MM.1S (cell line): ENCODE results near the gene DACH1.

Experiments
- DNase-seq: peaks from one replicate; pipeline ENCODE4 v3.0.0-alpha.2; 2015
- H2AFZ ChIP-seq: fragments of 300-600 bp; sonication (generic); 2 replicates; pipeline ENCODE4 v1.6.0; 2016; ENCODE audit warnings: antibody characterized with exemption, low read length
- H3F3A ChIP-seq: fragments of 300-600 bp; sonication (generic); 2 replicates; pipeline ENCODE4 v1.6.1; 2016; ENCODE audit warnings: mild to moderate bottlenecking, antibody characterized with exemption, low read length, moderate library complexity, mixed read lengths; ENCODE audit not compliant: insufficient read depth
- H3K27ac ChIP-seq: fragments of 300-600 bp; sonication (generic); 2 replicates; pipeline ENCODE4 v1.5.1; 2016; ENCODE audit warnings: mild to moderate bottlenecking, low read length
- H3K27me3 ChIP-seq: fragments of 300-600 bp; sonication (generic); replicated peaks from 2 replicates; pipeline ENCODE4 v1.6.0; 2016; ENCODE audit warnings: low read length; ENCODE audit not compliant: insufficient read depth
- H3K36me3 ChIP-seq: fragments of 300-600 bp; sonication (generic); replicated peaks from 2 replicates; pipeline ENCODE4 v1.6.1; 2016; ENCODE audit warnings: mild to moderate bottlenecking, low read length, mixed read lengths; ENCODE audit not compliant: insufficient read depth
- H3K4me1 ChIP-seq: fragments of 300-600 bp; sonication (generic); 2 replicates; pipeline ENCODE4 v1.6.1; 2016; ENCODE audit warnings: low read length, mixed read lengths
- H3K4me2 ChIP-seq: fragments of 300-600 bp; sonication (generic); 2 replicates; pipeline ENCODE4 v1.6.0; 2016; ENCODE audit warnings: low read depth, low read length
- H3K4me3 ChIP-seq: fragments of 300-600 bp; sonication (generic); 2 replicates; pipeline ENCODE4 v1.5.1; 2016; ENCODE audit warnings: low read length, mixed read lengths
- H3K79me2 ChIP-seq: fragments of 300-600 bp; sonication (generic); 2 replicates; pipeline ENCODE4 v1.6.1; 2016; ENCODE audit warnings: mixed run types, low read length, mixed read lengths
- H3K9ac ChIP-seq: fragments of 300-600 bp; sonication (generic); 2 replicates; pipeline ENCODE4 v1.6.1; 2016; ENCODE audit warnings: low read length, mixed read lengths
- H3K9me2 ChIP-seq: fragments of 300-600 bp; sonication (generic); replicated peaks from 2 replicates; pipeline ENCODE4 v1.6.1; 2016; ENCODE audit warnings: mild to moderate bottlenecking, low read length, mixed read lengths; ENCODE audit not compliant: insufficient read depth
- H3K9me3 ChIP-seq: fragments of 300-600 bp; sonication (generic); replicated peaks from 2 replicates; pipeline ENCODE4 v1.6.1; 2016; ENCODE audit warnings: mild to moderate bottlenecking, low read length, mixed read lengths; ENCODE audit not compliant: insufficient read depth
- H4K20me1 ChIP-seq: fragments of 300-600 bp; sonication (generic); 2 replicates; pipeline ENCODE4 v1.6.1; 2016; ENCODE audit warnings: mild to moderate bottlenecking, low read length, moderate library complexity, mixed read lengths; ENCODE audit not compliant: insufficient read depth
- CTCF ChIP-seq: fragments of 300-600 bp; sonication (generic); IDR thresholded peaks from 2 replicates; pipeline ENCODE4 v1.5.1; 2016; ENCODE audit warnings: antibody characterized with exemption, low read length, mixed read lengths
- EZH2 ChIP-seq: fragments of 300-600 bp; sonication (generic); optimal IDR thresholded peaks from 2 replicates; pipeline ENCODE3; 2017; ENCODE audit warnings: low read depth, mild to moderate bottlenecking, antibody characterized with exemption, low read length, mixed read lengths
- EZH2phosphoT487 ChIP-seq: fragments of 300-600 bp; sonication (generic); IDR thresholded peaks from 2 replicates; pipeline ENCODE4 v1.6.1; 2018; ENCODE audit warnings: antibody characterized with exemption, low read length

DACH1 gene

GRCh38 chr13:71524613-71525304 is 342.2 kb downstream of the DACH1 start:
- DNase-seq: no peak
- no peaks in the 10 kb centered on the region for H3F3A ChIP-seq
- no peaks in the 10 kb centered on the region for H3K9me2 ChIP-seq
- H2AFZ ChIP-seq: no peak overlapping the region
- H3K9me3 ChIP-seq: no peaks in the 10 kb centered on the region
- no peaks in the 10 kb centered on the region for H3K79me2 ChIP-seq
- H3K4me3 ChIP-seq: no peak overlapping the region
- H3K4me1 ChIP-seq: no peaks in the 10 kb centered on the region
- H3K27me3 ChIP-seq: no peaks in the 10 kb centered on the region
- TF ChIP-seq CTCF (no peak), EZH2phosphoT487 (no peak), EZH2 (no peak)
- H3K9ac ChIP-seq: no peak overlapping the region
- H3K36me3 ChIP-seq: no peaks in the 10 kb centered on the region
- no peaks in the 10 kb centered on the region for H4K20me1 ChIP-seq
- H3K27ac ChIP-seq: no peak overlapping the region
- H3K4me2 ChIP-seq: no peak overlapping the region

DNA sequence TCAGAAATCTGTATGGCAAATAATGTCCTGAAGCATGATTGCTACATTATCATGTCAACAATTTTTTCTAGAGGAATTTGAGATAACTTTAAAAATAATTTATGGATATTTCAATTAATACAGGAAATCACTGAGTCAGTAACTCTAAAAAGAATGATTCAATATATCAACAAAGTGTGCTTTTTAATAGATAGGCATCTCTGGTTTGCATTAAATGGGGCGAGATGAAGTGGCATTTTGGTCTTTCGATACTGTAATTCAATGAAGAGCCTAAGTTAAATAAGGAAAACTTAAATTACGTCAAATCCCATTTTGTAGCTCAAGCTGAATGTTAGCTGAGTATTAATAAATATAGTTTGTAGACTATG is 342.8 kb downstream of the DACH1 start:
- no peaks in the 10 kb centered on the region for H4K20me1 ChIP-seq
- no peaks in the 10 kb centered on the region for H3K36me3 ChIP-seq
- no peak overlapping the region for H3K4me3 ChIP-seq
- H3K4me1 ChIP-seq: no peaks in the 10 kb centered on the region
- H3K9ac ChIP-seq: no peak overlapping the region
- TF ChIP-seq CTCF (no peak), EZH2 (no peak), EZH2phosphoT487 (no peak)
- H3F3A ChIP-seq: no peaks in the 10 kb centered on the region
- H3K27ac ChIP-seq: no peak overlapping the region
- H2AFZ ChIP-seq: no peak overlapping the region
- no peaks in the 10 kb centered on the region for H3K27me3 ChIP-seq
- no peak overlapping the region for H3K4me2 ChIP-seq
- no peaks in the 10 kb centered on the region for H3K9me2 ChIP-seq
- DNase-seq: no peak
- no peaks in the 10 kb centered on the region for H3K79me2 ChIP-seq
- no peaks in the 10 kb centered on the region for H3K9me3 ChIP-seq

- TF ChIP-seq EZH2: no peak
- TF ChIP-seq CTCF: no peak
- TF ChIP-seq EZH2phosphoT487: no peak
- Histone ChIP-seq H2AFZ (no peak overlapping the region), H3K9me2 (no peaks in the 10 kb centered on the region), H3K27me3 (no peaks in the 10 kb centered on the region), H3K4me3 (no peak overlapping the region), H3K79me2 (no peaks in the 10 kb centered on the region), H3K36me3 (no peaks in the 10 kb centered on the region), H3K27ac (no peak overlapping the region), H4K20me1 (no peaks in the 10 kb centered on the region), H3K9ac (no peak overlapping the region), H3K9me3 (no peaks in the 10 kb centered on the region), H3K4me1 (no peaks in the 10 kb centered on the region), H3K4me2 (no peak overlapping the region), H3F3A (no peaks in the 10 kb centered on the region)
- DNase-seq: no peak
Measured at GRCh38 chr13:71522941-71523526, 344.0 kb downstream of the DACH1 start.
